Keratinocyte (primary cell): Measurements from ENCODE around the gene NDRG4. TPM values are rescaled to one million over a fixed set of nuclear protein-coding genes. Genes with fewer than 3 reads are reported as not detected.

Experiments used
- DNase-seq: peaks from one replicate; pipeline ENCODE4 v3.0.0-alpha.2; 2011; ENCODE audit warnings: low read depth, missing footprints, low spot score
- FAIRE-seq: peaks from 2 replicates; lab custom pipeline; 2011; peaks lifted over from hg19 to GRCh38; lab: Jason Lieb, UNC
- H2AFZ ChIP-seq: 2 replicates; pipeline ENCODE4 v1.6.0; 2012; ENCODE audit warnings: low read length, control low read depth, inconsistent platforms; ENCODE audit not compliant: control insufficient read depth
- H3K27ac ChIP-seq: 2 replicates; pipeline ENCODE4 v1.5.1; 2011; ENCODE audit warnings: low read length; ENCODE audit not compliant: control insufficient read depth, insufficient read depth
- H3K27me3 ChIP-seq: 3 replicates; pipeline ENCODE4 v1.6.0; 2011; ENCODE audit warnings: low read length; ENCODE audit not compliant: control insufficient read depth, insufficient read depth; ENCODE audit errors: extremely low read depth
- H3K36me3 ChIP-seq, 2 experiments: 2 replicates in 1 of 2; 3 replicates in 1 of 2; pipeline ENCODE4 v1.5.1; 2011; ENCODE audit warnings: low read length in 2 of 2, mild to moderate bottlenecking in 1 of 2; ENCODE audit not compliant: control insufficient read depth in 2 of 2, insufficient read depth in 2 of 2; ENCODE audit errors: extremely low read depth in 1 of 2
- H3K4me1 ChIP-seq: 3 replicates; pipeline ENCODE4 v1.5.1; 2011; ENCODE audit warnings: low read length; ENCODE audit not compliant: control insufficient read depth, insufficient read depth; ENCODE audit errors: extremely low read depth
- H3K4me2 ChIP-seq: 3 replicates; pipeline ENCODE4 v1.6.0; 2011; ENCODE audit warnings: low read depth, low read length; ENCODE audit not compliant: control insufficient read depth, insufficient read depth; ENCODE audit errors: extremely low read depth
- H3K4me3 ChIP-seq, 3 experiments: fragments of 200-600 bp in 1 of 3; sonication (generic) in 1 of 3; 2 replicates in 2 of 3; 3 replicates in 1 of 3; pipeline ENCODE4 v1.5.1; 2011 to 2016; ENCODE audit warnings: low read length in 3 of 3, mild to moderate bottlenecking in 3 of 3, control low read depth in 2 of 3, inconsistent platforms in 1 of 3, low read depth in 1 of 3, mixed read lengths in 1 of 3, mixed run types in 1 of 3, moderate library complexity in 1 of 3; ENCODE audit not compliant: control insufficient read depth in 2 of 3, insufficient read depth in 2 of 3; ENCODE audit errors: extremely low read depth in 1 of 3
- H3K79me2 ChIP-seq: 2 replicates; pipeline ENCODE4 v1.6.0; 2012; ENCODE audit warnings: low read length; ENCODE audit not compliant: control insufficient read depth, insufficient read depth
- H3K9ac ChIP-seq: 3 replicates; pipeline ENCODE4 v1.6.0; 2011; ENCODE audit warnings: low read length; ENCODE audit not compliant: control insufficient read depth, insufficient read depth; ENCODE audit errors: extremely low read depth
- H3K9me1 ChIP-seq: 3 replicates; pipeline ENCODE4 v1.6.0; 2011; ENCODE audit warnings: low read length; ENCODE audit not compliant: control insufficient read depth, insufficient read depth; ENCODE audit errors: extremely low read depth
- H3K9me3 ChIP-seq: 2 replicates; pipeline ENCODE4 v1.5.1; 2012; ENCODE audit warnings: low read depth, low read length; ENCODE audit not compliant: control insufficient read depth
- H4K20me1 ChIP-seq: 3 replicates; pipeline ENCODE4 v1.6.0; 2011; ENCODE audit warnings: low read length; ENCODE audit not compliant: control insufficient read depth, insufficient read depth; ENCODE audit errors: extremely low read depth
- EZH2 ChIP-seq: IDR thresholded peaks from one replicate; pipeline ENCODE4 v1.6.1; 2012; ENCODE audit warnings: inconsistent platforms, mild to moderate bottlenecking, low read length, moderate library complexity
- dilution Hi-C: fragments of 300-500 bp; cut with MboI; formaldehyde crosslinking; loops from one replicate; pipeline ENCODE4 v1.7.0; 2020; ENCODE audit warnings: low sequenced_read_pairs; ENCODE audit not compliant: extremely low pct_ligation_motif_present
- polyA plus RNA-seq, 5 experiments: library from polyadenylated mRNA; depleted of rRNA in 3 of 5; stranded (reverse) in 3 of 5; stranded (forward) in 1 of 5; unstranded in 1 of 5; fragments of >200 nt; gene quantifications; 1 replicate in 1 of 5; 2 replicates in 3 of 5; 3 replicates in 1 of 5; pipeline versions ENCODE4 v1.2.1 to v1.2.3, GENCODE V29; 2011 to 2012; ENCODE audit warnings: missing spikeins in 2 of 5, low read depth in 1 of 5, low replicate concordance in 1 of 5
- TF ChIP-seq, protein P1 (sequence below), 3 experiments: IDR thresholded peaks in 1 of 3; conservative IDR thresholded peaks in 1 of 3; optimal IDR thresholded peaks in 1 of 3; 2 replicates in 2 of 3; 3 replicates in 1 of 3; pipeline versions ENCODE3 to v1.5.1; 2011; ENCODE audit warnings: low read length in 3 of 3, mild to moderate bottlenecking in 3 of 3, moderate library complexity in 2 of 3, control low read depth in 1 of 3, inconsistent platforms in 1 of 3; ENCODE audit not compliant: insufficient read depth in 2 of 3; ENCODE audit errors: extremely low read depth in 1 of 3

The NDRG4 gene
- polyA plus RNA-seq, 1 donor (not counting 4 experiments of a cell fraction or from before 2014, with no cell fraction given): 1.1 TPM

DNA sequence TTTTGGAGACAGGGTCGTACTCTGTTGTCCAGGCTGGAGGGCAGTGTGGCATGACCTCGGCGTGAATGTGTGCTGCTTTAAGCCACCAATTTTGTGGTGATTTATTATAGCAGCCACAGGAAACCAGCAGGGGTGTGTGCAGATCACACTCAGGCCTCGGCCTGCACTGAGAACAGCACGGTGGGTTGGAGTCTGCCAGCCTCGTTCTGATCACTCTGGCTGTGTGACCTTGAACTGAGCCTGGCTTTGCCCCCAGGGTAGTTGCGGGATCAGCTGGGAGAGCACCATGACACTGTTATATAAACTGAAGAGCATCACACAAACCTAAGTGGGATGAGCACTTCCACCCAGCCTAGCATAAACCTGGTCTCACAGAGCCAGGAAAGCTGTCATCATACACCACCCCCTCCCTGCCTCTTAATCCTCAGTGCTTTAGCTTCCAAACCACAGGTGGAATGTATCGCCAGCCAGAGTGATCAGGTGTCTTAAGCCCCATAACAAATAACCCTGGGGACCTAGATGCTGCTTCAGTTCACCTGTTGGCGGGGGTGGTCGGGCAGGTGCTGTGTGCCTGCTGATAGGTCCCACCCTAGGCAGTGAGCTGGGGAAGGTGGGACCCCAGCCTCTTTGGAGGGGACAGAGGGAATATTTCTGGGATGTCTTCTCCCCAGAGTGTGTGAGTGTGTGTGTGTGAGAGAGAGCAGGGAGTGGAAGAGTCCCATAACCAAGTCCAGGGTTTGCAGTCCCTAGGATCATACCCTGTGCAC is 28.6 kb upstream of the NDRG4 start:
- Histone ChIP-seq H3K27me3 (peaks cover 11% of the 10 kb centered on the region), H3K36me3 (no peaks in the 10 kb centered on the region), H3K9me3 (no peaks in the 10 kb centered on the region), H3K9ac (no peak overlapping the region), H2AFZ (no peak overlapping the region), H3K4me3 (no peak overlapping the region), H3K27ac (no peak overlapping the region), H3K79me2 (no peaks in the 10 kb centered on the region), H3K4me2 (no peak overlapping the region), H3K4me1 (no peaks in the 10 kb centered on the region), H3K9me1 (no peaks in the 10 kb centered on the region), H4K20me1 (no peaks in the 10 kb centered on the region)
- DNase-seq (no peak), FAIRE-seq (no peak)
- TF ChIP-seq EZH2: no peak
- TF ChIP-seq, protein P1, sequence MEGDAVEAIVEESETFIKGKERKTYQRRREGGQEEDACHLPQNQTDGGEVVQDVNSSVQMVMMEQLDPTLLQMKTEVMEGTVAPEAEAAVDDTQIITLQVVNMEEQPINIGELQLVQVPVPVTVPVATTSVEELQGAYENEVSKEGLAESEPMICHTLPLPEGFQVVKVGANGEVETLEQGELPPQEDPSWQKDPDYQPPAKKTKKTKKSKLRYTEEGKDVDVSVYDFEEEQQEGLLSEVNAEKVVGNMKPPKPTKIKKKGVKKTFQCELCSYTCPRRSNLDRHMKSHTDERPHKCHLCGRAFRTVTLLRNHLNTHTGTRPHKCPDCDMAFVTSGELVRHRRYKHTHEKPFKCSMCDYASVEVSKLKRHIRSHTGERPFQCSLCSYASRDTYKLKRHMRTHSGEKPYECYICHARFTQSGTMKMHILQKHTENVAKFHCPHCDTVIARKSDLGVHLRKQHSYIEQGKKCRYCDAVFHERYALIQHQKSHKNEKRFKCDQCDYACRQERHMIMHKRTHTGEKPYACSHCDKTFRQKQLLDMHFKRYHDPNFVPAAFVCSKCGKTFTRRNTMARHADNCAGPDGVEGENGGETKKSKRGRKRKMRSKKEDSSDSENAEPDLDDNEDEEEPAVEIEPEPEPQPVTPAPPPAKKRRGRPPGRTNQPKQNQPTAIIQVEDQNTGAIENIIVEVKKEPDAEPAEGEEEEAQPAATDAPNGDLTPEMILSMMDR (optimal IDR thresholded peaks at IDR 0.05 in 1 of 3, IDR thresholded peaks at IDR 0.05 in 1 of 3, conservative IDR thresholded peaks at IDR 0.05 in 1 of 3; ENCODE audit: extremely low read depth in 1 of 3, insufficient read depth in 2 of 3, low read length in 3 of 3): no peak
- dilution Hi-C loops: no loop called here

DNA sequence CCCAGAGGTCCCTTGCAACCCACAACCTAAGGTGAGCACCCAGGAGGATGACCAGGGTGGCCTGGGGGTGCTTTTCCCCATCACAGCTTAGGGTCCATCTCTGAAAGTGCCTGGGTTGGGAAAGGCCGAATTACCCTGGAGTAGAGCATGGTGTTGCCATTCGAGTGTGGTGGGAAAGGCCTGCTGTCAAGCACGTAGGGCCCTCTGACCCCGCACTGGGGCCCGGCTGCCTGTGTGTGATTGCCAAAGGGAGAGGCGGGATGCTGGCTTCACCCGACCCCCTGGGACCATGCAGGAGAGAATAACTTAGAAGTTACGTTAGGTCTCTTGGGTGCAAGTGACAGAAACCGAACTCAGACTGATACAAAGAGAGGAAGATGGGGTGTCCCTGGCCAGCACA is 27.7 kb upstream of the NDRG4 start:
- Histone ChIP-seq H2AFZ (no peak overlapping the region), H3K9me3 (no peaks in the 10 kb centered on the region), H3K9me1 (no peaks in the 10 kb centered on the region), H3K36me3 (no peaks in the 10 kb centered on the region), H3K27ac (no peak overlapping the region), H3K4me3 (no peak overlapping the region), H3K9ac (no peak overlapping the region), H3K4me1 (no peaks in the 10 kb centered on the region), H3K27me3 (peaks cover 6% of the 10 kb centered on the region), H3K4me2 (no peak overlapping the region), H3K79me2 (no peaks in the 10 kb centered on the region), H4K20me1 (no peaks in the 10 kb centered on the region)
- dilution Hi-C loops: no loop called here
- DNase-seq (no peak), FAIRE-seq (no peak)
- TF ChIP-seq, protein P1 (optimal IDR thresholded peaks at IDR 0.05 in 1 of 3, IDR thresholded peaks at IDR 0.05 in 1 of 3, conservative IDR thresholded peaks at IDR 0.05 in 1 of 3; ENCODE audit: extremely low read depth in 1 of 3, insufficient read depth in 2 of 3, low read length in 3 of 3): no peak
- no peak for TF ChIP-seq EZH2
